SK-N-SH treated with all-trans-retinoic acid at 6 μM for 48 hours (cell line): ENCODE data around the gene PPARD.

Experiments
- ATAC-seq: fragments of 200-7000 bp; cut with Tn5 transposase; 3 replicates; pipeline ENCODE4 v1.9.1; 2020; ENCODE audit warnings: mild to moderate bottlenecking, moderate library complexity
- BACH2 ChIP-seq: fragments of 250-450 bp; sonication (Bioruptor Pico); IDR thresholded peaks from 2 replicates; pipeline ENCODE4 v1.9.0; 2021; ENCODE audit warnings: mild to moderate bottlenecking, borderline replicate concordance
- CREB5 ChIP-seq: fragments of 250-450 bp; sonication (Bioruptor Pico); IDR thresholded peaks from 2 replicates; pipeline ENCODE4 v1.5.1; 2020; ENCODE audit warnings: low read depth, mild to moderate bottlenecking, moderate library complexity
- CSDC2 ChIP-seq: fragments of 250-450 bp; sonication (Bioruptor Pico); IDR thresholded peaks from 2 replicates; pipeline ENCODE4 v1.5.0; 2020; ENCODE audit warnings: mild to moderate bottlenecking, moderate library complexity
- ESRRG ChIP-seq: fragments of 250-450 bp; sonication (Bioruptor Pico); IDR thresholded peaks from 2 replicates; pipeline ENCODE4 v1.6.1; 2021; ENCODE audit warnings: mild to moderate bottlenecking
- GLIS3 ChIP-seq: fragments of 250-450 bp; sonication (Bioruptor Pico); IDR thresholded peaks from 2 replicates; pipeline ENCODE4 v1.5.0; 2020; ENCODE audit warnings: mild to moderate bottlenecking, moderate library complexity
- ISL1 ChIP-seq: fragments of 250-450 bp; sonication (Bioruptor Pico); IDR thresholded peaks from 2 replicates; pipeline ENCODE4 v2.1.2; 2022; ENCODE audit warnings: mild to moderate bottlenecking, moderate library complexity
- OSR1 ChIP-seq: fragments of 250-450 bp; sonication (Bioruptor Pico); IDR thresholded peaks from 2 replicates; pipeline ENCODE4 v1.8.0; 2022; ENCODE audit warnings: moderate library complexity, mild to moderate bottlenecking, inconsistent platforms
- PATZ1 ChIP-seq: fragments of 250-450 bp; sonication (Bioruptor Pico); IDR thresholded peaks from 2 replicates; pipeline ENCODE4 v1.8.0; 2020; ENCODE audit warnings: mild to moderate bottlenecking, moderate library complexity, borderline replicate concordance
- POU6F1 ChIP-seq: fragments of 250-450 bp; sonication (Bioruptor Pico); IDR thresholded peaks from 2 replicates; pipeline ENCODE4 v1.8.0; 2021; ENCODE audit warnings: low read depth, mild to moderate bottlenecking, moderate library complexity, borderline replicate concordance
- PPARA ChIP-seq: fragments of 250-450 bp; sonication (Bioruptor Pico); IDR thresholded peaks from 2 replicates; pipeline ENCODE4 v1.5.0; 2020; ENCODE audit warnings: mild to moderate bottlenecking, borderline replicate concordance
- RARB ChIP-seq: fragments of 250-450 bp; sonication (Bioruptor Pico); IDR thresholded peaks from 2 replicates; pipeline ENCODE4 v1.8.0; 2021; ENCODE audit warnings: mild to moderate bottlenecking, moderate library complexity
- SNAI2 ChIP-seq: fragments of 250-450 bp; sonication (Bioruptor Pico); IDR thresholded peaks from 2 replicates; pipeline ENCODE4 v1.5.0; 2020; ENCODE audit warnings: mild to moderate bottlenecking, moderate library complexity
- TCF4 ChIP-seq: fragments of 250-450 bp; sonication (Bioruptor Pico); IDR thresholded peaks from 2 replicates; pipeline ENCODE4 v1.8.0; 2021; ENCODE audit warnings: mild to moderate bottlenecking, moderate library complexity, borderline replicate concordance
- TOX ChIP-seq: fragments of 250-450 bp; sonication (Bioruptor Pico); IDR thresholded peaks from 2 replicates; pipeline ENCODE4 v1.8.0; 2021; ENCODE audit warnings: mild to moderate bottlenecking, moderate library complexity, borderline replicate concordance
- ZC3H10 ChIP-seq: fragments of 250-450 bp; sonication (Bioruptor Pico); IDR thresholded peaks from 2 replicates; pipeline ENCODE4 v1.5.1; 2021; ENCODE audit warnings: mild to moderate bottlenecking, moderate library complexity
- ZFP3 ChIP-seq: fragments of 250-450 bp; sonication (Bioruptor Pico); IDR thresholded peaks from 2 replicates; pipeline ENCODE4 v1.5.0; 2020; ENCODE audit warnings: mild to moderate bottlenecking, moderate library complexity
- ZFP30 ChIP-seq: fragments of 450-650 bp; formaldehyde crosslinking; IDR thresholded peaks from 2 replicates; pipeline ENCODE4 v1.5.0; 2022; ENCODE audit warnings: mild to moderate bottlenecking, moderate library complexity
- ZNF565 ChIP-seq: fragments of 450-650 bp; formaldehyde crosslinking; conservative IDR thresholded peaks from 2 replicates; pipeline ENCODE4 v1.5.0; 2020; ENCODE audit warnings: low read depth, mild to moderate bottlenecking, moderate library complexity
- ZNF8 ChIP-seq: fragments of 450-650 bp; formaldehyde crosslinking; IDR thresholded peaks from 2 replicates; pipeline ENCODE4 v1.5.0; 2020; ENCODE audit warnings: mild to moderate bottlenecking, moderate library complexity

The PPARD gene

GRCh38 chr6:35441205-35441604 lies 98.8 kb downstream of the PPARD start (continued):
- TF ChIP-seq PATZ1: no peak
- TF ChIP-seq ISL1 (CRISPR knock-in tag): no peak
- no peak for TF ChIP-seq RARB (CRISPR knock-in tag)

GRCh38 chr6:35441642-35442041 lies 99.3 kb downstream of the PPARD start:
- TF ChIP-seq TCF4 (CRISPR knock-in tag): no peak
- no peak for TF ChIP-seq ZFP3 (CRISPR knock-in tag)
- no peak for TF ChIP-seq ISL1 (CRISPR knock-in tag)
- TF ChIP-seq GLIS3 (CRISPR knock-in tag): no peak
- TF ChIP-seq ZNF8: no peak
- TF ChIP-seq PATZ1: no peak
- no peak for TF ChIP-seq POU6F1 (CRISPR knock-in tag)
- no peak for TF ChIP-seq ZFP30 (CRISPR knock-in tag)
- TF ChIP-seq SNAI2 (CRISPR knock-in tag): no peak
- TF ChIP-seq ZC3H10 (CRISPR knock-in tag): no peak
- no peak for TF ChIP-seq BACH2 (CRISPR knock-in tag)
- TF ChIP-seq CREB5 (CRISPR knock-in tag): no peak
- no peak for TF ChIP-seq OSR1 (CRISPR knock-in tag)
- no peak for TF ChIP-seq ZNF565
- TF ChIP-seq CSDC2: no peak
- no peak for TF ChIP-seq PPARA (CRISPR knock-in tag)
- no peak for TF ChIP-seq TOX (CRISPR knock-in tag)
- no peak for ATAC-seq

GRCh38 chr6:35442693-35443092 lies 100.3 kb downstream of the PPARD start:
- ATAC-seq: no peak
- TF ChIP-seq ISL1 (CRISPR knock-in tag) (no peak), BACH2 (CRISPR knock-in tag) (no peak), GLIS3 (CRISPR knock-in tag) (no peak), PATZ1 (no peak), ZNF8 (no peak), ESRRG (CRISPR knock-in tag) (no peak), RARB (CRISPR knock-in tag) (no peak), ZFP3 (CRISPR knock-in tag) (no peak), ZC3H10 (CRISPR knock-in tag) (no peak), POU6F1 (CRISPR knock-in tag) (no peak), SNAI2 (CRISPR knock-in tag) (no peak)
